HS-5 (cell line): ENCODE results near the gene DLK2.
A peak's percentile ranks its signal among the peaks of the same experiment; 100 is the strongest.

Experiments used
- DNase-seq: peaks from one replicate; pipeline ENCODE4 v3.0.0-alpha.2; 2012; ENCODE audit warnings: low read depth

Gene DLK2

DNA sequence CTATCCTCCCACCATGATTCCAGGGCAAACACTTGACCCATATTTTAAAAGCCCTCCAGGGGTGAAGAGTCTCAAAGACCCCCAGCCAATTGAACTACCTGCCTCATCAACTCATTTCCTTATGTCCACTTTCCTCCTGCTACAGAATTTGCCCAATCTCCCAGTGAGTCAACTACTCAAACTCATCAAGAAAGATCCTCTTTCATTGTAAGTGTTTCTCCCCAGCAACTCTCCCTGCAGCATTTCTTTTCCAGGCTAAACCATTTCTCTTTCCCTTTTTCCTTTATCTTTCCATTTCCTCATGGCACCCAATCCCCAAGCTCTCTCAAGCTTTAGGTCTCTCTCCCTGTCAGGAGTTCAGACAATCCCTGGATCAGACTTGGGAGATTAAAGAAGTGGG, 1.5 kb downstream of the DLK2 start:
- no peak for DNase-seq

GRCh38 chr6:43452896-43453295, 2.5 kb downstream of the DLK2 start:
- no peak for DNase-seq

- DNase-seq, result no peak
Observed at GRCh38 chr6:43451939-43452338, 3.4 kb downstream of the DLK2 start.

- no peak for DNase-seq
Observed at GRCh38 chr6:43451348-43451747, 4.0 kb downstream of the DLK2 start.

GRCh38 chr6:43450699-43451131, 4.6 kb downstream of the DLK2 start:
- no peak for DNase-seq

GRCh38 chr6:43448916-43449315, 6.4 kb downstream of the DLK2 start:
- no peak for DNase-seq

GRCh38 chr6:43447604-43448003, 7.7 kb downstream of the DLK2 start:
- DNase-seq, result no peak

- no peak for DNase-seq
Observed at GRCh38 chr6:43445576-43445975, 9.8 kb downstream of the DLK2 start.

DNA sequence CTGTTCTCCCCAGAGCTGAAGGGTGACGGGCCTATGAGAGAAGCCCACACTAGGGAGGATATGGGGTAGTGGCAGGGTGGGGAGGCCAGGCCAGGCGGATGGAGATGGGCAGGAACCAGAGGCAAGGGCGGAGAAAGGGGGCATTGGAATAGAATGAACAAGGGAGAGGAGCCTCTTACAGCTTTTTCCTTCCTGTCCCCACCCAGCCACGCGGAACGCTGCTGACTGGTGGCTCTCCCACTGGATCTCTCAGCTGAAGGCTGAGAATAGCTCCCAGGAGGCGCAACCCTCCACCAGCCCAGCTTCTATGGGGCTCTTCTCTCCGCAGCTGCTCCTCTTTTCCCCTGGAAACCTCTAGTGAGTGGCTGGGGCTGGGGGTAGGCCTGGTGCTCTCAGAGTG, 10.8 kb downstream of the DLK2 start:
- no peak for DNase-seq

- no peak for DNase-seq
Observed at GRCh38 chr6:43444036-43444435, 11.3 kb downstream of the DLK2 start.

- DNase-seq, result no peak
Observed at GRCh38 chr6:43442935-43443334, 12.4 kb downstream of the DLK2 start.

DNA sequence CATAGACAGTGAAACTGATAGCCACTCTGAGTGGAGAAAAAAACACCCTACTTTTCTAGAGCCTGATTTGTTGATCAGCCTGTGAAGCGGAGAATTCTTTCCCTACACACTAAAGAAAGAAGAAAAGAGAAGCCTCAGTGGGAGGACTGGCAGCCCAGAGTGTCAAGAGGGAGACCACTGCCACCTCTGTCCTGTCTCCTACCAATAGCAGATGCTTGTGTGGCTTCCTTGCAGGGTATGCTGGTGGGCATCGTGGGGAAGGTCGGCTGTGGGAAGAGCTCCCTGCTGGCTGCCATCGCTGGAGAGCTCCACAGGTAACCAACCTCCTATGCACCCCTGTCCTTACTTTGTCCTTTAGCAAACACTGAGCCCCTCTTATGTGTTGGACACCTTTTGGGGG, 17.6 kb downstream of the DLK2 start:
- DNase-seq, result no peak

- peak; percentile 73 for DNase-seq
Observed at GRCh38 chr6:43436577-43437282, 18.6 kb downstream of the DLK2 start.

- DNase-seq, result no peak
Observed at GRCh38 chr6:43435682-43436437, 19.5 kb downstream of the DLK2 start.

DNA sequence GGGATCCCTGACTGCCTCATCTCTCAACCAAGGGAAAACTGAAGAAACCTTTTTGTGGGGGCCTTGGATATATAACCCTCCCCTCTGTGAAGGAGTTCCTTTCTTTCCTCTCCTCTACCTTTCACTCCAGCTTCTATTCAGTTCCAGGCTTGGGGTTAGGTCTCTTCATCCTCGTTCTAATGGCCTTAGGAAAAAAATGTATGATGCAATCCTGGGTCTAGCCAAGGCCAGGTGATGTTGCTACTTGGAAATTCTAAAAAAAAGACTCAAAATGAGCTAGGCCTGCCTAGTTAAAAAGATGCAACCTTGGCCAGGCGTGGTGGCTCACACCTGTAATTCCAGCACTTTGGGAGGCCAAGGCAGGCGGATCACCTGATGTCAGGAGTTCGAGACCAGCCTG, 20.4 kb downstream of the DLK2 start:
- no peak for DNase-seq

GRCh38 chr6:43434001-43434840, 21.1 kb downstream of the DLK2 start:
- no peak for DNase-seq

DNA sequence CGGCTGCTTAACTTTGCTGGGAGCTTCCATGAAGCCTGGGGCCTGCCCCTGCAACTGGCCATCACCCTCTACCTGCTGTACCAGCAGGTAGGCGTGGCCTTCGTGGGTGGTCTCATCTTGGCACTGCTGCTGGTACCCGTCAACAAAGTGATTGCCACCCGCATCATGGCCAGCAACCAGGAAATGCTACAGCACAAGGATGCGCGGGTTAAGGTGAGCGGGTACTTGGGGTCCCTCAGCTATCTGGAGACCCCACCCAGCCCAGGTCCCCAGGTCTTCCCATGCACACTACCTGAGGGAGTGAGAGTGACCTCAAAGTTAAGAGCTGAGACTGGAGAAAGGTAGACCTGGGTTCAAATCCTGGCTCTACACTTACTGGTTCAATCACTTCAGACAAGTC, 22.2 kb downstream of the DLK2 start:
- DNase-seq, result no peak

DNA sequence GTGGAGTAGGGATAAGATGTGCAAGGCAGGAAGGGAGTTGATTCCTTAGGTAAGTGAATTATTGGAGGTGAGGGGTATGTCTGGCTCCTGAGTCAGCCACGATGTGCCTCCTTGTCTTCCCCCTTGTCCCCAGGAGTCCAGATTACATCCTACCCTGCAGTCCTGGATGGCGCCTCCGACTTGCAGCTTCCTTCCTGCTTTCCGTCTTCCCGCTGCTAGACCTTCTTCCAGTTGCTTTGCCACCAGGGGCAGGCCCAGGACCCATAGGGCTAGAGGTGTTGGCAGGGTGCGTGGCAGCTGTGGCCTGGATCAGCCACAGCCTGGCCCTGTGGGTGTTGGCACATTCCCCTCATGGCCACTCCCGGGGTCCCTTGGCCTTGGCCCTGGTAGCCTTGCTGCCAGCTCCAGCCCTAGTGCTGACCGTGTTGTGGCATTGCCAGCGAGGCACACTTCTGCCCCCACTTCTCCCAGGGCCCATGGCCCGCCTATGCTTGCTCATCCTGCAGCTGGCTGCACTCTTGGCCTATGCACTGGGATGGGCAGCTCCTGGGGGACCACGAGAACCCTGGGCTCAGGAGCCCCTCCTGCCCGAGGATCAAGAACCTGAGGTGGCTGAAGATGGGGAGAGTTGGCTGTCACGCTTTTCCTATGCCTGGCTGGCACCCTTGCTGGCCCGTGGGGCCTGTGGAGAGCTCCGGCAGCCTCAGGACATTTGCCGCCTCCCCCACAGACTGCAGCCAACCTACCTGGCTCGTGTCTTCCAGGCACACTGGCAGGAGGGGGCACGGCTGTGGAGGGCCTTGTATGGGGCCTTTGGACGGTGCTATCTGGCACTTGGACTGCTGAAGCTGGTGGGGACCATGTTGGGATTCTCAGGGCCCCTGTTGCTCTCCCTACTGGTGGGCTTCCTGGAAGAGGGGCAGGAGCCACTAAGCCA, 23.1 kb downstream of the DLK2 start:
- DNase-seq, result no peak

DNA sequence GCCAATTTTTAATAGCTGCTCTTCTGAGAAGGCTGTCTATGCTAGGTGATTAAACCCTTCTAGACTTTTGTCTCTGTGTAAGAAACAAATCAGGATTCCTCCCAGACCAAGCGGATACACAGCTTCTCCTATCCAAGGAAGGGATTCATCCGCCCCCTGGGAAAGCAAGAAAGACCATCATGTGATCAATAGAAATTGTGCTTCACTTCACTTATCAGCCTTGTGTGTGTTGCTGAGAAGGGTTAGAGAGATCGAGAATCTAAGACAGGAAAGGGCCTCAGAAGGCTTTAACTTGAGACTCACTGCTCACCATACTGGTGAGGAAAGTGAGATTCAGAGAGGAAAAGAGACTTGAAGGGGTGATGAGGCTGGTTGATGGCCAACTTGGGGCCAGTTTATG, 26.5 kb downstream of the DLK2 start:
- DNase-seq, result no peak

DNA sequence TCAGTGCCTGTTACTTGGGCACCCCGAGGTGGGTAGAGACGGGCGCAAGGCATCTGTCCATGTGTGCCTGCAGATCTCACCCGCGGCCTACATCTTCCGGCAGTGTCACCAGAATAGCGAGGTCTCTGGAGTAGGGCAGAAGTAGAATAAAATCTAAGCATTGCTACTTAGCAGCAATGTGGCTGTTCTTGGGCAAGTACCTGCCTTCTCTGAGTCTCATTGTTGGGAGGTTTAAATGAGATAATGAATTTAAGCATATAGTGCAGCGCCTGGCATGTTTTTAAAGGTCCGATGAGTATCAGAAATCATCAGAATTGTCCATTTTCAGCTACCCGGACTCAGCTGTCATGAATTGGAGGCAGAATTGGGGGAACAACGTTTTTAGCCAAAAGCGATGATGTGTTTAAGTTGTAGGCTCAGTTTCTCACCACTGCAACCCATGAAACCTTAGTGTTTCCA, 27.2 kb downstream of the DLK2 start:
- no peak for DNase-seq

DNA sequence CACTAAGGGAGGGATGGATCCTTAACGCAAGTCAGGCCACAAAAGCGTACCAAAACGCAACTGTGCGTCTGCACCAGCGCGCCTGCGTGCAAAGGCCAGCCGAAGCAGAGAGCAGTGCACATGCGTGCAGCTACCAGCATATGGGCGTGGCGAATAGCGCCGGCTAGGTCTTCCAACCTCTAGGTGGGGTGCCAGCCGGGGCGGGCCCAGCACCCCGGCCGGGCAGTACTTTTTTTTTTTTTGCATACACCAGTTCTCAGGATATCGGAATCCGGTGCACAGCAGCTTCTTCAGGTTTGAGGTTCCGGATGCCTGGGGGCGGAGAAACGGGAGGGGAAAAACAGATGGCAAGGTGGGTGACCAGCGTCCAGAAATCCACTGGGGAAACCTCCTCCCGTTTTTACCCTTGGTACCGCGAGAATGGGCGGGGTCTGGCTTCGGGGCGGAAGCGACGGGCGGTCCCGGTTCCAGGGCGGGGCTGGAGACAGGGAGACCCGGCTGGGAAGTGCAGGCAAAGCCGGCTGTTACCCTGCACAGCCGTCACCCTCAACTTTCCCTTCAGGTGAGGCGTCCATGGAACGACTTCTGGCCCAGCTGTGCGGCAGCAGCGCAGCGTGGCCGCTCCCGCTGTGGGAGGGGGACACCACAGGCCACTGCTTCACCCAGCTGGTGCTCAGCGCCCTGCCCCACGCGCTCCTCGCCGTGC, 27.8 kb downstream of the DLK2 start, which contains the start of gene ABCC10:
Gene ABCC10 (plus strand): TSS at position 136 of the 706 bp plus-strand sequence. CDS start 438 bp downstream, at position 574.
- peak; percentile 83 for DNase-seq
